Upper lobe of left lung (tissue), 6 donors: ENCODE results near the gene A1BG. TPM values are rescaled to one million over a fixed set of nuclear protein-coding genes. Genes with fewer than 3 reads are reported as not detected.
A peak's percentile ranks its signal among the peaks of the same experiment; 100 is the strongest.
"Not testable (repeated sequence)": the region's sequence is repeated elsewhere in the genome, so short reads cannot be mapped to it uniquely, and the experiment has no call there.

Source experiments
- ATAC-seq, 2 donors: fragments of 200-7000 bp; cut with Tn5 transposase; one replicate each; pipeline ENCODE4 v1.9.1; 2022; ENCODE audit warnings: mild to moderate bottlenecking in 2 of 2, moderate library complexity in 2 of 2; ENCODE audit not compliant: low FRiP score in 2 of 2
- DNase-seq, 2 donors: peaks; one replicate each; pipeline ENCODE4 v3.0.0-alpha.2; 2019 to 2020
- H3K27ac ChIP-seq, 4 donors: fragments of 200-600 bp; sonication (generic); one replicate each; pipeline ENCODE4 v1.5.1; 2016 to 2019
- H3K27me3 ChIP-seq, 4 donors: fragments of 200-600 bp; sonication (generic); one replicate each; pipeline ENCODE4 v1.5.1; 2017 to 2019
- H3K36me3 ChIP-seq, 4 donors: fragments of 200-600 bp; sonication (generic); one replicate each; pipeline ENCODE4 v1.5.1; 2016 to 2019
- H3K4me1 ChIP-seq, 4 donors: fragments of 200-600 bp; sonication (generic); one replicate each; pipeline ENCODE4 v1.5.1; 2018 to 2019
- H3K4me3 ChIP-seq, 4 donors: fragments of 200-600 bp; sonication (generic); one replicate each; pipeline ENCODE4 v1.5.1; 2017 to 2019; ENCODE audit warnings: mild to moderate bottlenecking in 2 of 4, moderate library complexity in 1 of 4
- H3K9me3 ChIP-seq, 4 donors: fragments of 200-600 bp; sonication (generic); one replicate each; pipeline ENCODE4 v1.5.1; 2018 to 2019
- EP300 ChIP-seq, 4 donors: sonication (generic); formaldehyde crosslinking; IDR thresholded peaks; one replicate each; pipeline ENCODE4 v1.5.1; 2017; ENCODE audit warnings: antibody characterized with exemption in 4 of 4, control low read depth in 2 of 4
- POLR2A ChIP-seq, 4 donors: fragments of 450-650 bp; IDR thresholded peaks; one replicate each; pipeline ENCODE4 v1.5.1; 2016 to 2017; ENCODE audit warnings: antibody characterized with exemption in 4 of 4, mild to moderate bottlenecking in 2 of 4
- POLR2AphosphoS5 ChIP-seq, 2 donors: sonication (generic); formaldehyde crosslinking; IDR thresholded peaks; one replicate each; pipeline ENCODE4 v1.5.1; 2017; ENCODE audit warnings: antibody characterized with exemption in 2 of 2
- WGBS, 2 donors: methylation state at CpG; one replicate each; pipeline ENCODE4 v1.1.5; 2017 to 2018; 5-methylcytosine and 5-hydroxymethylcytosine counted together
- total RNA-seq, 6 donors: library from RNA; depleted of rRNA in 4 of 6; stranded (reverse); fragments of >200 nt in 4 of 6; gene quantifications; one replicate each; pipeline versions ENCODE4 v1.1.0 to v1.2.1, GENCODE V29; 2016 to 2021
- TF ChIP-seq, protein P1 (sequence below), 6 experiments: fragments of 450-650 bp in 4 of 6; fragments of 200-600 bp in 2 of 6; sonication (generic) in 2 of 6; IDR thresholded peaks; one replicate each; pipeline ENCODE4 v1.5.1; 2016 to 2019; ENCODE audit warnings: antibody characterized with exemption in 6 of 6
- donor health status: DM: no; HTN: no; CAD: no; lungs with moderate emphysema.
- donor health status: DM: no; HTN: yes; CAD: no; lungs with severe emphysema.

A1BG gene
- total RNA-seq, 6 donors from 2014 or later, result 8.4 to 26.6 (median 16.4) TPM

DNA sequence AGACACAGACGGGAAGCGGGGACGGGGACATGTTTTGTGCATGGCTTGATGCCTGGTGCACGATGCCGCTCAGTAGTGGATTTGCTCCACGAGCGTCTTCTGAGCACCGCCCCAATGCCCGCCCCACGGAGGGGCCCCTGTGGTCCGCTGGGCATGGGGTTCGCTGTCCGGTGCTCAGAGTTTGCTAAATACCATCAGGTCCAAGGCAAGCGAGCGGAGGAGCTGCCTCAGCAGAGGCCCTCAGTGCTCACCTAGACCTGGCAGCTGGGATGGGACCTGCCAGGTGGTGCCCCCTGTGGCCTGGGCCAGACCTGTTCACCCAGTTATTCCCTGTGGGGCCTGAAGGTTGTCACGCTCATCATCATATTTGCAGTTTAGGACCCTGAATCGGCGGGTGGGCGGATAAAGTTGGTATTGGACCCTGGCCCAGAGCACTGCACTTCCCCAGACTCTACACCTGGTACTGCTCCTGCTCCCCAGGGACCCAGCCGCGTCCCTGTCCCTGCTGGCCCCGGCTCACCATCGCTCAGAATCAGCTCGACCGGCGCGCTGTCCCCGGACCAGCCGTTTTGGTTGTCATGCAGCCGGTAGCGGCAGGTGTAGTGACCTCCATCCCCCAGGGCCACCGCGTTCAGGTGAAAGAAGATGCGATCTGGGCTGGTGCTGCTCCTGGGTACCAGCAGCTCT, 2.3 kb downstream of the A1BG start:
- DNase-seq (peak in 1 of 2 donors; percentile 71), ATAC-seq (no peak)
- H3K27me3 ChIP-seq, result peaks cover 0 to 15% (median 3%) of the 10 kb centered on the region in 4 donors
- peaks cover 10 to 36% (median 20%) of the 10 kb centered on the region in 4 donors for H3K4me1 ChIP-seq
- H3K36me3 ChIP-seq, result peaks cover 0 to 11% (median 0%) of the 10 kb centered on the region in 4 donors
- TF ChIP-seq, protein P1, sequence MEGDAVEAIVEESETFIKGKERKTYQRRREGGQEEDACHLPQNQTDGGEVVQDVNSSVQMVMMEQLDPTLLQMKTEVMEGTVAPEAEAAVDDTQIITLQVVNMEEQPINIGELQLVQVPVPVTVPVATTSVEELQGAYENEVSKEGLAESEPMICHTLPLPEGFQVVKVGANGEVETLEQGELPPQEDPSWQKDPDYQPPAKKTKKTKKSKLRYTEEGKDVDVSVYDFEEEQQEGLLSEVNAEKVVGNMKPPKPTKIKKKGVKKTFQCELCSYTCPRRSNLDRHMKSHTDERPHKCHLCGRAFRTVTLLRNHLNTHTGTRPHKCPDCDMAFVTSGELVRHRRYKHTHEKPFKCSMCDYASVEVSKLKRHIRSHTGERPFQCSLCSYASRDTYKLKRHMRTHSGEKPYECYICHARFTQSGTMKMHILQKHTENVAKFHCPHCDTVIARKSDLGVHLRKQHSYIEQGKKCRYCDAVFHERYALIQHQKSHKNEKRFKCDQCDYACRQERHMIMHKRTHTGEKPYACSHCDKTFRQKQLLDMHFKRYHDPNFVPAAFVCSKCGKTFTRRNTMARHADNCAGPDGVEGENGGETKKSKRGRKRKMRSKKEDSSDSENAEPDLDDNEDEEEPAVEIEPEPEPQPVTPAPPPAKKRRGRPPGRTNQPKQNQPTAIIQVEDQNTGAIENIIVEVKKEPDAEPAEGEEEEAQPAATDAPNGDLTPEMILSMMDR (IDR thresholded peaks at IDR 0.05), result no peak
- TF ChIP-seq POLR2AphosphoS5 (IDR thresholded peaks at IDR 0.05), result no peak
- no peak for TF ChIP-seq POLR2A (IDR thresholded peaks at IDR 0.05)
- no peak for TF ChIP-seq EP300 (IDR thresholded peaks at IDR 0.05)
- WGBS, 2 donors, result 74 to 76% methylated on average over 30 to 32 of the region's 34 CpGs
- H3K9me3 ChIP-seq, result no peaks in the 10 kb centered on the region
- no peak overlapping the region for H3K27ac ChIP-seq
- peak overlapping the region in 1 of 4 donors; percentile 9 for H3K4me3 ChIP-seq

DNA sequence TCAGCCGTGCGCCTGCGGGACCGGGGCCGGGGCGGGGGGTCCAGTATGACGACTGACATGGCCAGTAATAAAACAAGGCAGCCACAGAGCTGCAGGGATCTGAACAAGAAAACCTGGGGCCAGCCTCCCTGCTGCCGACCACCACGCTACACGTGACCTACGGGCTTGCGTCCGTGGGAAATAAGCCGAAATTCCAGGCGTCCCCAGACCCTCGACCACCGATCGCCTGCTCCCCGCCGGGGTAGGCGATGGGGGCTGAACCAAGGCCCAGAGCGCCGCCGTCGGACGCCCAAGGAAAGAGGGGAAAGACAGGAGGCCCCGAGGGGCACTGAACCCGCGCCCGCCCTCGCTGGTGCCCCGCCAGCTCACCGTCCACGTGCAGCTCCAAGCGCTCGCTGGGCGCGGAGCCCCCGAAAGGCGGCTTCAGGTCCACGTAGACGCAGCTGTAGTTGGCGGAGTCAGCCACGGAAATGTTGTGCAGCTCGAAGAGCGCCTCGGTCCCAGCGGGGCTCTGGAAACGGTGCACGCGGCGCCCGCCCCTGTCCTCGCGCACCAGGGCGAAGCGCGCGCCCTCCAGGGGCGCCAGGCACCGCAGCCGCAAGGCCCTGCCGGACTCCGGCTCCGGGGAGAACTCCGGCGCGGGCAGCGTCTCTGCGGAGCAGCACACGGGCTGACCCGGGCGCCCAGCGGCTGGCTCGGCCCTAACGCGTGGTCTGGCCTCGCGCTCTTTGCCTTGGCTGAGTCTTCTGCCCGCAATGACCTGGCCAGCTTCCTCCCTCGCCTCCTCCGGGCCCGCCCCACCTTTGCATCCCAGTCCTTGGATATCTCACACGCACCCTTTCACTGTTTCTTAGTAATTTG, 3.1 kb downstream of the A1BG start:
- WGBS, 2 donors, result 57 to 65% methylated on average over 34 to 54 of the region's 84 CpGs
- DNase-seq, result peak in 1 of 2 donors; percentile 85
- no peak for ATAC-seq
- TF ChIP-seq POLR2A (IDR thresholded peaks at IDR 0.05) (no peak), EP300 (IDR thresholded peaks at IDR 0.05) (no peak), POLR2AphosphoS5 (IDR thresholded peaks at IDR 0.05) (no peak)
- TF ChIP-seq, protein P1 (IDR thresholded peaks at IDR 0.05), result no peak
- Histone ChIP-seq H3K4me1 (peaks cover 10 to 32% (median 19%) of the 10 kb centered on the region in 4 donors), H3K4me3 (peak overlapping the region in 2 of 4 donors; percentile 9 to 26), H3K27me3 (peaks cover 0 to 15% (median 2%) of the 10 kb centered on the region in 4 donors), H3K36me3 (peaks cover 0 to 11% (median 0%) of the 10 kb centered on the region in 4 donors), H3K9me3 (no peaks in the 10 kb centered on the region), H3K27ac (no peak overlapping the region)

DNA sequence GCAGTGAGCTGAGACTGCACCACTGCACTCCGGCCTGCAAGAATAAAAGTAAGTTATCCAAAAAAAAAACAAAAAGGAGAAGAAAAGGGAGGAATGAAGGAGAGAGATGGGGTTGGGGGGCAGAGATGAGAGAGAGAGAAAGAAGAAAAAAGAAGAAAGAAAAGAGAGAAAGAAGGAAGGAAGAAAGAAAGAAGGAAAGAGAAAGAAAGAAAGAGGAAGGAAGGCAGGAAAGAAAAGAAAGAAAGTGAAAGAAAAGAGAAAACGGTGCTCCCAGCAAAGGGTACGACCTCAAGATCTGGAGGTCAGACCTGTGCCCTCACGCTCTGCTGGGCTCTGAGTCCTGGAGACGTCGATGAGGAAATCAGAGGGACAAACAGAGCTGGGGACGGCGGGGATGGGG, 3.7 kb downstream of the A1BG start:
- DNase-seq, result no peak
- Histone ChIP-seq H3K36me3 (peaks cover 0 to 11% (median 0%) of the 10 kb centered on the region in 4 donors), H3K4me1 (peaks cover 10 to 32% (median 19%) of the 10 kb centered on the region in 4 donors), H3K27ac (no peak overlapping the region), H3K9me3 (no peaks in the 10 kb centered on the region), H3K27me3 (peaks cover 0 to 15% (median 2%) of the 10 kb centered on the region in 4 donors), H3K4me3 (no peak overlapping the region)
- TF ChIP-seq, protein P1 (IDR thresholded peaks at IDR 0.05), result no peak
- no peak for TF ChIP-seq POLR2AphosphoS5 (IDR thresholded peaks at IDR 0.05)
- TF ChIP-seq EP300 (IDR thresholded peaks at IDR 0.05), result no peak
- no peak for TF ChIP-seq POLR2A (IDR thresholded peaks at IDR 0.05)
- no peak for ATAC-seq
- whole genome bisulfite sequencing, 2 donors, result 51 to 56% methylated on average over 8 of the region's 8 CpGs

DNA sequence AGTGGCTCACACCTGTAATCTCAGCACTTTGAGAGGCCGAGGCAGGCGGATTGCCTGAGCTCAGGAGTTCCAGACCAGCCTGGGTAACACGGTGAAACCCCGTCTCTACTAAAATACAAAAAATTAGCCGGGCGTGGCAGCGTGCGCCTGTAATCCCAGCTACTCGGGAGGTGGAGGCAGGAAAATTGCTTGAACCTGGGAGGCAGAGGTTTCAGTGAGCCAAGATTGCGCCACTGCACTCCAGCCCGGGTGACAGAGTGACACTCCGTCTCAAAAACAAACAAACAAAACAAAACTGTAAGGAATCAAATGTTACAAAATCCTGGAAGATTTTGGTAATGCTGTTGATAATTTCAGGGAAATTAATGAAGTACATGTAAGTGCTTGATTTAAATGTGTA, 5.2 kb downstream of the A1BG start:
- WGBS, 2 donors, result 17 to 20% methylated on average over 12 of the region's 12 CpGs

More for the DNA sequence above, 5.2 kb downstream of the A1BG start:
- not testable (repeated sequence) for H3K9me3 ChIP-seq, DNase-seq, ATAC-seq
- Histone ChIP-seq H3K27me3 (peaks cover 0 to 15% (median 2%) of the 10 kb centered on the region in 4 donors), H3K27ac (peak overlapping the region in 2 of 4 donors; percentile 62 to 85), H3K4me3 (peak overlapping the region; percentile 50 to 79 (median 70)), H3K4me1 (peaks cover 10 to 32% (median 19%) of the 10 kb centered on the region in 4 donors), H3K36me3 (peaks cover 0 to 11% (median 0%) of the 10 kb centered on the region in 4 donors)
